ENCODE measurements around the gene HOXB7.

Gene HOXB7

GRCh38 chr17:48595278-48595999 lies 15.4 kb downstream of the HOXB7 start:
- Histone ChIP-seq H3K4me3 (replicated peaks; ENCODE audit: low read depth, low read length) (no peak overlapping the region), H3K27me3 (replicated peaks; ENCODE audit: control insufficient read depth, insufficient read depth, low read length) (peaks cover 4% of the 10 kb centered on the region; the same call in 1 of the 2 replicates), H3K36me3 (ENCODE audit: control insufficient read depth, insufficient read depth, low read length) (no peaks in the 10 kb centered on the region; the same call in 1 of the 2 replicates)
- no peak for DNase-seq (ENCODE audit: extremely low read depth, insufficient read length)
- TF ChIP-seq CTCF (IDR thresholded peaks at IDR 0.05; ENCODE audit: insufficient read depth, low read length, poor library complexity, severe bottlenecking), result no peak

- no peak for TF ChIP-seq CTCF (IDR thresholded peaks at IDR 0.05; ENCODE audit: insufficient read depth, low read length, poor library complexity, severe bottlenecking)
- peaks cover 4% of the 10 kb centered on the region; the same call in 1 of the 2 replicates for H3K27me3 ChIP-seq (replicated peaks; ENCODE audit: control insufficient read depth, insufficient read depth, low read length)
Measured at GRCh38 chr17:48594538-48595277, 16.1 kb downstream of the HOXB7 start.

GRCh38 chr17:48593840-48594537 lies 16.8 kb downstream of the HOXB7 start:
- TF ChIP-seq CTCF (IDR thresholded peaks at IDR 0.05; ENCODE audit: insufficient read depth, low read length, poor library complexity, severe bottlenecking), result peak; percentile 88
- peak; percentile 87 for DNase-seq (ENCODE audit: extremely low read depth, insufficient read length)
- Histone ChIP-seq H3K36me3 (ENCODE audit: control insufficient read depth, insufficient read depth, low read length) (no peaks in the 10 kb centered on the region; the same call in 1 of the 2 replicates), H3K27me3 (replicated peaks; ENCODE audit: control insufficient read depth, insufficient read depth, low read length) (peaks cover 4% of the 10 kb centered on the region; the same call in 1 of the 2 replicates), H3K4me3 (replicated peaks; ENCODE audit: low read depth, low read length) (peak overlapping the region; percentile 50; the same call in 1 of the 2 replicates)

More at GRCh38 chr17:48594538-48595277, 16.1 kb downstream of the HOXB7 start:
- H3K4me3 ChIP-seq (replicated peaks; ENCODE audit: low read depth, low read length), result no peak overlapping the region
- DNase-seq (ENCODE audit: extremely low read depth, insufficient read length), result no peak
- no peaks in the 10 kb centered on the region; the same call in 1 of the 2 replicates for H3K36me3 ChIP-seq (ENCODE audit: control insufficient read depth, insufficient read depth, low read length)

GRCh38 chr17:48593126-48593829 lies 17.5 kb downstream of the HOXB7 start, which contains the start of gene HOXB5:
TSS of gene HOXB5 (minus strand) at chr17:48593779. CDS start at chr17:48593682, 97 bp downstream.
- Histone ChIP-seq H3K36me3 (ENCODE audit: control insufficient read depth, insufficient read depth, low read length) (no peaks in the 10 kb centered on the region; the same call in 1 of the 2 replicates), H3K4me3 (replicated peaks; ENCODE audit: low read depth, low read length) (peak within 1 kb of the TSS; percentile 50), H3K27me3 (replicated peaks; ENCODE audit: control insufficient read depth, insufficient read depth, low read length) (peaks cover 2% of the 10 kb centered on the region; the same call in 1 of the 2 replicates)
- no peak for DNase-seq (ENCODE audit: extremely low read depth, insufficient read length)
- TF ChIP-seq CTCF (IDR thresholded peaks at IDR 0.05; ENCODE audit: insufficient read depth, low read length, poor library complexity, severe bottlenecking), result no peak

GRCh38 chr17:48592577-48592976 lies 18.2 kb downstream of the HOXB7 start:
- no peak for TF ChIP-seq CTCF (IDR thresholded peaks at IDR 0.05; ENCODE audit: insufficient read depth, low read length, poor library complexity, severe bottlenecking)
- Histone ChIP-seq H3K27me3 (replicated peaks; ENCODE audit: control insufficient read depth, insufficient read depth, low read length) (peaks cover 2% of the 10 kb centered on the region; the same call in 1 of the 2 replicates), H3K36me3 (ENCODE audit: control insufficient read depth, insufficient read depth, low read length) (no peaks in the 10 kb centered on the region; the same call in 1 of the 2 replicates), H3K4me3 (replicated peaks; ENCODE audit: low read depth, low read length) (peak overlapping the region; percentile 50)
- no peak for DNase-seq (ENCODE audit: extremely low read depth, insufficient read length)

Measured in GM06990 (cell line).